Hepatocyte (in vitro differentiated cells): ENCODE results near the gene ZMIZ1. TPM values are rescaled to one million over a fixed set of nuclear protein-coding genes. Genes with fewer than 3 reads are reported as not detected.

Source experiments
- DNase-seq: peaks from one replicate; pipeline ENCODE4 v3.0.0-alpha.2; 2016; ENCODE audit warnings: low spot score
- H2AFZ ChIP-seq: fragments of 200-600 bp; sonication (generic); 2 replicates; pipeline ENCODE4 v1.6.0; 2016; ENCODE audit warnings: antibody characterized with exemption, mild to moderate bottlenecking
- H3K27ac ChIP-seq: fragments of 200-600 bp; sonication (generic); 2 replicates; pipeline ENCODE4 v1.5.1; 2016; ENCODE audit warnings: mild to moderate bottlenecking
- H3K27me3 ChIP-seq: fragments of 200-600 bp; sonication (generic); 2 replicates; pipeline ENCODE4 v1.6.1; 2016
- H3K36me3 ChIP-seq: fragments of 200-600 bp; sonication (generic); replicated peaks from 2 replicates; pipeline ENCODE4 v1.5.1; 2016; ENCODE audit warnings: low read depth; ENCODE audit not compliant: insufficient read depth
- H3K4me1 ChIP-seq: fragments of 200-600 bp; sonication (generic); 2 replicates; pipeline ENCODE4 v1.5.1; 2016; ENCODE audit warnings: mild to moderate bottlenecking, moderate library complexity; ENCODE audit not compliant: insufficient read depth
- H3K4me2 ChIP-seq: fragments of 200-600 bp; sonication (generic); 2 replicates; pipeline ENCODE4 v1.6.0; 2016
- H3K4me3 ChIP-seq: fragments of 200-600 bp; sonication (generic); 2 replicates; pipeline ENCODE4 v1.5.1; 2016; ENCODE audit warnings: mild to moderate bottlenecking
- H3K79me2 ChIP-seq: fragments of 200-600 bp; sonication (generic); 2 replicates; pipeline ENCODE4 v1.6.0; 2017; ENCODE audit warnings: mild to moderate bottlenecking
- H3K9me2 ChIP-seq: fragments of 200-600 bp; sonication (generic); replicated peaks from 2 replicates; pipeline ENCODE4 v1.6.0; 2017; ENCODE audit warnings: mild to moderate bottlenecking; ENCODE audit not compliant: insufficient read depth
- H3K9me3 ChIP-seq: fragments of 200-600 bp; sonication (generic); 2 replicates; pipeline ENCODE4 v1.5.1; 2016; ENCODE audit warnings: low read depth, mild to moderate bottlenecking
- H4K20me1 ChIP-seq: fragments of 200-600 bp; sonication (generic); 2 replicates; pipeline ENCODE4 v1.6.0; 2016; ENCODE audit warnings: mild to moderate bottlenecking; ENCODE audit not compliant: insufficient read depth, poor library complexity, severe bottlenecking
- EZH2 ChIP-seq: fragments of 200-600 bp; sonication (generic); IDR thresholded peaks from 2 replicates; pipeline ENCODE4 v1.6.1; 2016; ENCODE audit warnings: antibody characterized with exemption, mild to moderate bottlenecking, borderline replicate concordance
- EZH2phosphoT487 ChIP-seq: fragments of 200-600 bp; sonication (generic); IDR thresholded peaks from one replicate; pipeline ENCODE4 v1.6.1; 2018; ENCODE audit warnings: antibody characterized with exemption, mild to moderate bottlenecking, low read depth, moderate library complexity; ENCODE audit not compliant: unreplicated experiment, severe bottlenecking
- WGBS: methylation state at CpG from one replicate; pipeline ENCODE4 v1.1.6; 2016; ENCODE audit warnings: low lambda C conversion rate; ENCODE audit errors: missing lambda C conversion rate; 5-methylcytosine and 5-hydroxymethylcytosine counted together
- polyA plus RNA-seq: library from polyadenylated mRNA; unstranded; fragments of >200 nt; fragmentation: Nextera tagmentation; extraction: Ambion mirVana; gene quantifications from 2 replicates; pipeline ENCODE4 v1.2.1, GENCODE V29; 2016
- total RNA-seq: library from RNA; depleted of rRNA; stranded (reverse); fragments of >200 nt; gene quantifications from 2 replicates; pipeline ENCODE4 v1.2.3, GENCODE V29; 2014
- TF ChIP-seq, protein P1 (sequence below): fragments of 200-600 bp; sonication (generic); IDR thresholded peaks from 2 replicates; pipeline ENCODE4 v1.5.1; 2016; ENCODE audit warnings: antibody characterized with exemption, mild to moderate bottlenecking; ENCODE audit not compliant: poor library complexity

ZMIZ1 gene
- total and polyA plus RNA-seq, 2 experiments from 2014 or later = 30.9 to 32.4 TPM

DNA sequence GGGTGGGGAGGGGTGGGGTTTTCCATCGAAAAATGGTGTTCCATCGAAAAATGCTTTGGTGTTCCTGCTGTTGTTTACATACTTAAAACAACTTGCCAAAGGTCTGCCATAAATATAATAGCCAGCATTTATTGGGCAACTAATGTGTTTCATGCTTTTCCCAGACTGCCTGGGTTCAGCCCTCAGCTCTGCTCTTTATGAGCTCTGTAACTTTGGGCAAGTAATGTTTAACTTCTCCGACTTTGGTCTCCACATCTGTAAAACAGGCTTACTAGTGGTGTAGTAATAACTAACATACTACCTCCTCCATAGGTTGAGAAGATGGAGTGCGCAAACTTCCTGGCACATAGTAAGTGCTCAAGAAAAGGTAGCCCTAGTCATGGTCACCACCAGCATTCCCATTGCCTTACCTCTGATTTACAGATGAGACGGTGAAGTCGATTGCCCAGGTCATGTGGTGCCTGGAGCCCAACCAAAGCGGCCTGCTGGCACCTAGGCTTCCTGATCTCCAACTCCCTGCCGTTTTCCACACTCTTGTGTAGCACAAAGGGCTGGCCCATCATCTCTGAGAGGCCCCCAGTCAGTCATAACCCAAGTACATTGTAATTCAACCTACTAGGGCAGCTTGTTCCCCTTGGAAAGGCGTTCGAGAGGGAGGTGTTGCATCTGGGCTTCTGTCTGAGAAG is 8.9 kb downstream of the ZMIZ1 start:
- DNase-seq = no peak
- Histone ChIP-seq H3K9me3 (no peaks in the 10 kb centered on the region), H3K79me2 (peaks cover 100% of the 10 kb centered on the region), H3K27me3 (no peaks in the 10 kb centered on the region), H3K4me1 (peaks cover 93% of the 10 kb centered on the region), H3K4me2 (peak overlapping the region; percentile 62), H3K4me3 (no peak overlapping the region), H3K9me2 (no peaks in the 10 kb centered on the region), H2AFZ (no peak overlapping the region), H3K36me3 (no peaks in the 10 kb centered on the region), H4K20me1 (peaks cover 100% of the 10 kb centered on the region), H3K27ac (peak overlapping the region; percentile 77)
- WGBS = 78% methylated on average over 10 of the region's 10 CpGs
- TF ChIP-seq, protein P1, sequence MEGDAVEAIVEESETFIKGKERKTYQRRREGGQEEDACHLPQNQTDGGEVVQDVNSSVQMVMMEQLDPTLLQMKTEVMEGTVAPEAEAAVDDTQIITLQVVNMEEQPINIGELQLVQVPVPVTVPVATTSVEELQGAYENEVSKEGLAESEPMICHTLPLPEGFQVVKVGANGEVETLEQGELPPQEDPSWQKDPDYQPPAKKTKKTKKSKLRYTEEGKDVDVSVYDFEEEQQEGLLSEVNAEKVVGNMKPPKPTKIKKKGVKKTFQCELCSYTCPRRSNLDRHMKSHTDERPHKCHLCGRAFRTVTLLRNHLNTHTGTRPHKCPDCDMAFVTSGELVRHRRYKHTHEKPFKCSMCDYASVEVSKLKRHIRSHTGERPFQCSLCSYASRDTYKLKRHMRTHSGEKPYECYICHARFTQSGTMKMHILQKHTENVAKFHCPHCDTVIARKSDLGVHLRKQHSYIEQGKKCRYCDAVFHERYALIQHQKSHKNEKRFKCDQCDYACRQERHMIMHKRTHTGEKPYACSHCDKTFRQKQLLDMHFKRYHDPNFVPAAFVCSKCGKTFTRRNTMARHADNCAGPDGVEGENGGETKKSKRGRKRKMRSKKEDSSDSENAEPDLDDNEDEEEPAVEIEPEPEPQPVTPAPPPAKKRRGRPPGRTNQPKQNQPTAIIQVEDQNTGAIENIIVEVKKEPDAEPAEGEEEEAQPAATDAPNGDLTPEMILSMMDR = no peak
- TF ChIP-seq EZH2phosphoT487 (no peak), EZH2 (no peak)

- TF ChIP-seq, protein P1 = no peak
- no peak for TF ChIP-seq EZH2
- TF ChIP-seq EZH2phosphoT487 = no peak
- Histone ChIP-seq H3K4me3 (no peak overlapping the region), H2AFZ (no peak overlapping the region), H3K27ac (peak overlapping the region; percentile 77), H3K4me1 (peaks cover 88% of the 10 kb centered on the region), H3K79me2 (peaks cover 100% of the 10 kb centered on the region), H3K36me3 (no peaks in the 10 kb centered on the region), H3K9me3 (no peaks in the 10 kb centered on the region), H3K27me3 (no peaks in the 10 kb centered on the region), H3K4me2 (peak overlapping the region; percentile 53), H4K20me1 (peaks cover 100% of the 10 kb centered on the region), H3K9me2 (no peaks in the 10 kb centered on the region)
- WGBS = 83% methylated on average over 8 of the region's 8 CpGs
- DNase-seq = no peak
Observed at GRCh38 chr10:79078367-79079053, 9.7 kb downstream of the ZMIZ1 start.

DNA sequence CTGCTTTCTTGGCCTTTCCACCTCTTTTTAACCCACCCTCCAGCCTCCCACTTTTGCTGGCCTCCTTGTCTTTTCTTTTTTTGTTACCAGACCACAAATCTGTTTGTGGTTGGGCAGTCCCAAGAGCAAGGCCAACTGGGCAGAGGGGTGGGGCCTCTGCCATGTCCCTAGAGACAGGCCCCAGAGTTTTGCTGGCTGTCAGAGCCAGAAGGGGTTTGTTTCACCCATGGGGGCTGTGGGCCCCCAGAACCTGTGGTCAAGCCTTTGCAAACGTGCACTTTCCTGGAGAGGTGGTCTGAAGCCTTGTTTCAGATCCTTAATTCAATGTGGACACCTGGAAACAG is 10.3 kb downstream of the ZMIZ1 start:
- Histone ChIP-seq H3K4me3 (no peak overlapping the region), H3K4me2 (peak overlapping the region; percentile 53), H2AFZ (no peak overlapping the region), H4K20me1 (peaks cover 100% of the 10 kb centered on the region), H3K79me2 (peaks cover 100% of the 10 kb centered on the region), H3K4me1 (peaks cover 88% of the 10 kb centered on the region), H3K27me3 (no peaks in the 10 kb centered on the region), H3K36me3 (no peaks in the 10 kb centered on the region), H3K9me3 (no peaks in the 10 kb centered on the region), H3K9me2 (no peaks in the 10 kb centered on the region), H3K27ac (peak overlapping the region; percentile 77)
- WGBS = 79% methylated on average over 1 of the region's 1 CpG
- DNase-seq = no peak
- TF ChIP-seq, protein P1 = no peak
- TF ChIP-seq EZH2phosphoT487 (no peak), EZH2 (no peak)
